ENCODE results near the gene LEF1. TPM values are rescaled to one million over a fixed set of nuclear protein-coding genes. Genes with fewer than 3 reads are reported as not detected.
"Not testable (repeated sequence)": the region's sequence is repeated elsewhere in the genome, so short reads cannot be mapped to it uniquely, and the experiment has no call there.

LEF1 gene
- total and polyA plus RNA-seq, 2 donors (not counting 1 experiment from before 2014, with no cell fraction given), result 1.8 to 2.6 TPM

- Histone ChIP-seq H2AFZ (ENCODE audit: low read length) (no peak overlapping the region), H3K79me2 (ENCODE audit: control insufficient read depth, insufficient read depth, low read length) (no peaks in the 10 kb centered on the region), H3K4me3 (replicated peaks in 1 of 4; ENCODE audit: control extremely low read depth in 1 of 4, insufficient read depth in 1 of 4, low read depth in 3 of 4, low read length in 4 of 4) (no peak overlapping the region), H3K4me1 (ENCODE audit: control insufficient read depth, extremely low read depth, insufficient read depth, low read length) (no peaks in the 10 kb centered on the region), H3K4me2 (ENCODE audit: extremely low read depth, insufficient read depth, low read length) (no peak overlapping the region), H3K27ac (ENCODE audit: insufficient read depth, low read length) (no peak overlapping the region), H3K9me3 (ENCODE audit: control insufficient read depth, insufficient read depth, low read depth, low read length) (no peaks in the 10 kb centered on the region), H4K20me1 (ENCODE audit: control insufficient read depth, extremely low read depth, insufficient read depth, low read length) (no peaks in the 10 kb centered on the region), H3K36me3 (ENCODE audit: control insufficient read depth, insufficient read depth, low read length) (no peaks in the 10 kb centered on the region), H3K27me3 (ENCODE audit: control insufficient read depth, insufficient read depth, low read length) (no peaks in the 10 kb centered on the region), H3K9ac (ENCODE audit: insufficient read depth, low read length) (no peak overlapping the region)
- no peak for DNase-seq (ENCODE audit: low read depth in 2 of 2)
- TF ChIP-seq EZH2 (IDR thresholded peaks at IDR 0.05; ENCODE audit: low read length, missing control alignments), result no peak
- TF ChIP-seq CTCF (conservative IDR thresholded peaks at IDR 0.05 in 1 of 2, IDR thresholded peaks at IDR 0.05 in 1 of 2; ENCODE audit: low read depth in 1 of 2, low read length in 2 of 2), result no peak
Measured at GRCh38 chr4:108052558-108053120, 116.1 kb downstream of the LEF1 start.

- no peak overlapping the region for H3K27ac ChIP-seq (ENCODE audit: insufficient read depth, low read length)
- H3K4me1 ChIP-seq (ENCODE audit: control insufficient read depth, extremely low read depth, insufficient read depth, low read length), result no peaks in the 10 kb centered on the region
- no peaks in the 10 kb centered on the region for H3K36me3 ChIP-seq (ENCODE audit: control insufficient read depth, insufficient read depth, low read length)
- no peak overlapping the region for H3K4me3 ChIP-seq (replicated peaks in 1 of 4; ENCODE audit: control extremely low read depth in 1 of 4, insufficient read depth in 1 of 4, low read depth in 3 of 4, low read length in 4 of 4)
- H4K20me1 ChIP-seq (ENCODE audit: control insufficient read depth, extremely low read depth, insufficient read depth, low read length), result no peaks in the 10 kb centered on the region
- H3K9ac ChIP-seq (ENCODE audit: insufficient read depth, low read length), result no peak overlapping the region
- H2AFZ ChIP-seq (ENCODE audit: low read length), result no peak overlapping the region
- no peak for DNase-seq (ENCODE audit: low read depth in 2 of 2)
- H3K4me2 ChIP-seq (ENCODE audit: extremely low read depth, insufficient read depth, low read length), result no peak overlapping the region
- H3K9me3 ChIP-seq (ENCODE audit: control insufficient read depth, insufficient read depth, low read depth, low read length), result no peaks in the 10 kb centered on the region
- no peaks in the 10 kb centered on the region for H3K27me3 ChIP-seq (ENCODE audit: control insufficient read depth, insufficient read depth, low read length)
- TF ChIP-seq CTCF (conservative IDR thresholded peaks at IDR 0.05 in 1 of 2, IDR thresholded peaks at IDR 0.05 in 1 of 2; ENCODE audit: low read depth in 1 of 2, low read length in 2 of 2) (no peak), EZH2 (IDR thresholded peaks at IDR 0.05; ENCODE audit: low read length, missing control alignments) (no peak)
- no peaks in the 10 kb centered on the region for H3K79me2 ChIP-seq (ENCODE audit: control insufficient read depth, insufficient read depth, low read length)
Measured at GRCh38 chr4:108051343-108051742, 117.4 kb downstream of the LEF1 start.

GRCh38 chr4:108050166-108051111, 118.3 kb downstream of the LEF1 start:
- not testable (repeated sequence) for H3K4me2 ChIP-seq (ENCODE audit: extremely low read depth, insufficient read depth, low read length); H3K79me2 ChIP-seq (ENCODE audit: control insufficient read depth, insufficient read depth, low read length); H4K20me1 ChIP-seq (ENCODE audit: control insufficient read depth, extremely low read depth, insufficient read depth, low read length); H3K36me3 ChIP-seq (ENCODE audit: control insufficient read depth, insufficient read depth, low read length); H3K27ac ChIP-seq (ENCODE audit: insufficient read depth, low read length); H3K9me3 ChIP-seq (ENCODE audit: control insufficient read depth, insufficient read depth, low read depth, low read length); DNase-seq (ENCODE audit: low read depth in 2 of 2); H3K9ac ChIP-seq (ENCODE audit: insufficient read depth, low read length); H3K4me1 ChIP-seq (ENCODE audit: control insufficient read depth, extremely low read depth, insufficient read depth, low read length); H3K27me3 ChIP-seq (ENCODE audit: control insufficient read depth, insufficient read depth, low read length); H3K4me3 ChIP-seq (replicated peaks in 1 of 4; ENCODE audit: control extremely low read depth in 1 of 4, insufficient read depth in 1 of 4, low read depth in 3 of 4, low read length in 4 of 4); H2AFZ ChIP-seq (ENCODE audit: low read length)
